K562 (cell line): ENCODE measurements around the gene MICOS13. TPM values are rescaled to one million over a fixed set of nuclear protein-coding genes. Genes with fewer than 3 reads are reported as not detected.

Experiments
- ATAC-seq: fragments of 200-7000 bp; cut with Tn5 transposase; 3 replicates; pipeline ENCODE4 v1.9.1; 2020; ENCODE audit warnings: moderate library complexity
- BruUV-seq: library from RNA; stranded (reverse); fragments of 400-500 nt; replicated peaks from 2 replicates; lab custom pipeline; 2021; lab: Mats Ljungman, UMichigan
- CTCF ChIA-PET: fragments of 300-600 bp; formaldehyde crosslinking; extraction: SDS; loops from one replicate; lab custom pipeline; 2021; ENCODE audit warnings: low intra/inter-chr PET ratio; lab: Yijun Ruan, JAX
- POLR2A ChIA-PET: fragments of 300-600, 350-650 bp; sonication (Branson Sonifier 250); formaldehyde crosslinking; extraction: SDS; loops from one replicate; lab custom pipeline; 2021; ENCODE audit warnings: antibody characterized with exemption, inconsistent platforms; lab: Yijun Ruan, JAX
- DNase-seq, 4 experiments: peaks; one replicate each; pipeline versions ENCODE4 v3.0.0 to v3.0.0-alpha.2; 2011 to 2018; ENCODE audit warnings: low spot score in 3 of 4, mixed read lengths in 3 of 4; ENCODE audit errors: extremely low read depth in 1 of 4
- FAIRE-seq: peaks from 2 replicates; lab custom pipeline; 2011; peaks lifted over from hg19 to GRCh38; lab: Jason Lieb, UNC
- H2AFZ ChIP-seq: 2 replicates; pipeline ENCODE4 v1.6.0; 2011; ENCODE audit warnings: low read depth, low read length, control low read depth, inconsistent platforms
- H3K27ac ChIP-seq: fragments of 200-600 bp; 3 replicates; pipeline ENCODE4 v1.8.0; 2011; ENCODE audit warnings: low read depth, mild to moderate bottlenecking, control low read depth, inconsistent platforms, low read length, moderate library complexity, mixed read lengths; ENCODE audit errors: extremely low read depth
- H3K27me3 ChIP-seq, 2 experiments: fragments of 300-600 bp in 1 of 2; 2 replicates in 1 of 2; 3 replicates in 1 of 2; pipeline versions ENCODE4 v1.6.0 to v1.8.0; 2011; ENCODE audit warnings: inconsistent platforms in 2 of 2, low read length in 2 of 2, mild to moderate bottlenecking in 1 of 2, mixed read lengths in 1 of 2, moderate library complexity in 1 of 2; ENCODE audit not compliant: control insufficient read depth in 2 of 2, insufficient read depth in 2 of 2
- H3K36me3 ChIP-seq: fragments of 300-600 bp; 3 replicates; pipeline ENCODE4 v1.8.0; 2011; ENCODE audit warnings: mild to moderate bottlenecking, low read length, inconsistent platforms; ENCODE audit not compliant: control insufficient read depth, insufficient read depth
- H3K4me1 ChIP-seq, 2 experiments: fragments of 200-600 bp in 1 of 2; replicated peaks in 1 of 2; 2 replicates in 1 of 2; 3 replicates in 1 of 2; pipeline versions ENCODE4 v1.5.1 to v1.8.0; 2011; ENCODE audit warnings: inconsistent platforms in 2 of 2, low read length in 2 of 2, mild to moderate bottlenecking in 1 of 2, mixed read lengths in 1 of 2, moderate library complexity in 1 of 2; ENCODE audit not compliant: control insufficient read depth in 2 of 2, insufficient read depth in 2 of 2
- H3K4me2 ChIP-seq: 2 replicates; pipeline ENCODE4 v1.6.1; 2011; ENCODE audit warnings: low read length, control low read depth, inconsistent platforms, mixed read lengths; ENCODE audit not compliant: insufficient read depth
- H3K4me3 ChIP-seq: fragments of 200-600 bp; sonication (generic), shearing (Covaris generic); 2 replicates; pipeline ENCODE4 v1.5.1; 2016; ENCODE audit warnings: control low read depth, inconsistent platforms
- H3K79me2 ChIP-seq: fragments of 200-600 bp; 3 replicates; pipeline ENCODE4 v1.8.0; 2011; ENCODE audit warnings: low read length, inconsistent platforms; ENCODE audit not compliant: control insufficient read depth, insufficient read depth
- H3K9ac ChIP-seq, 2 experiments: 2 replicates each; pipeline versions ENCODE4 v1.6.0 to v1.6.1; 2011; ENCODE audit warnings: low read depth in 2 of 2, low read length in 2 of 2, control low read depth in 1 of 2, inconsistent platforms in 1 of 2, mild to moderate bottlenecking in 1 of 2, mixed read lengths in 1 of 2; ENCODE audit not compliant: insufficient read depth in 1 of 2
- H3K9me1 ChIP-seq: one replicate; pipeline ENCODE4 v1.6.0; 2011; ENCODE audit warnings: inconsistent platforms, mild to moderate bottlenecking, low read length, moderate library complexity; ENCODE audit not compliant: control insufficient read depth, insufficient read depth
- H3K9me3 ChIP-seq: replicated peaks from 2 replicates; pipeline ENCODE4 v1.5.1; 2011; ENCODE audit warnings: low read depth, low read length, inconsistent platforms; ENCODE audit not compliant: control insufficient read depth, insufficient read depth
- H4K20me1 ChIP-seq: replicated peaks from 2 replicates; pipeline ENCODE4 v1.6.1; 2011; ENCODE audit warnings: low read length, inconsistent platforms, mixed read lengths; ENCODE audit not compliant: control insufficient read depth, insufficient read depth
- FOXK1 ChIP-seq: sonication (generic); formaldehyde crosslinking; IDR thresholded peaks from 2 replicates; pipeline ENCODE4 v1.8.0; 2022; ENCODE audit warnings: missing genetic modification reagents, mild to moderate bottlenecking, borderline replicate concordance
- LEF1 ChIP-seq: fragments of 450-650 bp; IDR thresholded peaks from 2 replicates; pipeline ENCODE4 v1.6.1; 2016; ENCODE audit warnings: mild to moderate bottlenecking
- MAFG ChIP-seq: fragments of 450-650 bp; conservative IDR thresholded peaks from 2 replicates; pipeline ENCODE4 v1.6.1; 2016; ENCODE audit warnings: missing genetic modification characterization, missing compliant biosample characterization
- MXI1 ChIP-seq: IDR thresholded peaks from 2 replicates; pipeline ENCODE4 v1.6.1; 2011; ENCODE audit warnings: low read depth, mild to moderate bottlenecking, improper control_type of control experiment, low read length
- NR1H2 ChIP-seq: sonication (generic); formaldehyde crosslinking; IDR thresholded peaks from 2 replicates; pipeline ENCODE4 v1.4.0; 2020; ENCODE audit warnings: mild to moderate bottlenecking, missing genetic modification reagents
- PCBP2 ChIP-seq: fragments of 200-400 bp; formaldehyde crosslinking; IDR thresholded peaks from 2 replicates; pipeline ENCODE4 v1.6.1; 2018; ENCODE audit warnings: low read length, low read depth, mild to moderate bottlenecking, moderate library complexity; ENCODE audit not compliant: poor library complexity, severe bottlenecking
- PHB2 ChIP-seq: fragments of 450-650 bp; IDR thresholded peaks from 2 replicates; pipeline ENCODE4 v1.6.1; 2017; ENCODE audit warnings: low read depth
- RB1 ChIP-seq: fragments of 450-650 bp; IDR thresholded peaks from 2 replicates; pipeline ENCODE4 v1.6.1; 2017; ENCODE audit warnings: low read depth, mild to moderate bottlenecking
- RNF2 ChIP-seq: sonication (generic); IDR thresholded peaks from 2 replicates; pipeline ENCODE4 v1.6.1; 2016
- SMAD3 ChIP-seq: fragments of 450-650 bp; formaldehyde crosslinking; conservative IDR thresholded peaks from 2 replicates; pipeline ENCODE4 v1.4.0; 2020; ENCODE audit warnings: mild to moderate bottlenecking
- SMC3 ChIP-seq: conservative IDR thresholded peaks from 2 replicates; pipeline ENCODE4 v1.6.1; 2011; ENCODE audit warnings: low read depth, low read length, improper control_type of control experiment; ENCODE audit not compliant: insufficient read depth
- TRIM24 ChIP-seq, 2 experiments: fragments of 450-650 bp; IDR thresholded peaks; 2 replicates each; pipeline ENCODE4 v1.6.1; 2016
- ZFX ChIP-seq: sonication (generic); formaldehyde crosslinking; IDR thresholded peaks from 2 replicates; pipeline ENCODE4 v1.8.0; 2022; ENCODE audit warnings: mild to moderate bottlenecking, missing genetic modification reagents, moderate library complexity
- ZNF639 ChIP-seq, 2 experiments: fragments of 200-800 bp in 1 of 2; sonication (Bioruptor generic) in 1 of 2; sonication (generic) in 1 of 2; formaldehyde crosslinking in 1 of 2; IDR thresholded peaks in 1 of 2; conservative IDR thresholded peaks in 1 of 2; 2 replicates each; pipeline versions ENCODE4 v1.5.0 to v1.6.1; 2016 to 2020; ENCODE audit warnings: missing compliant biosample characterization in 1 of 2, missing genetic modification characterization in 1 of 2, missing genetic modification reagents in 1 of 2
- WGBS: fragments of 100-300 bp; shearing (Covaris generic); methylation state at CpG from one replicate; pipeline ENCODE4 v1.1.6; 2016; ENCODE audit warnings: low coverage, mixed read lengths; ENCODE audit not compliant: insufficient coverage; ENCODE audit errors: missing lambda C conversion rate; 5-methylcytosine and 5-hydroxymethylcytosine counted together
- in situ Hi-C: fragments of 300-500 bp; cut with MboI; formaldehyde crosslinking; loops from 4 replicates; pipeline ENCODE4 v1.15.0; 2018; ENCODE audit warnings: inconsistent platforms, mixed read lengths
- intact Hi-C: fragments of 100-400 bp; cut with micrococcal nuclease; formaldehyde crosslinking; loops from 2 replicates; pipeline ENCODE4 v1.14.2; 2022
- polyA plus RNA-seq, 8 experiments: library from polyadenylated mRNA; depleted of rRNA in 4 of 8; stranded (reverse) in 5 of 8; unstranded in 3 of 8; fragments of >200 nt; fragmentation: Nextera tagmentation in 2 of 8; fragmentation: Illumina TruSeq in 1 of 8; extraction: Ambion mirVana in 2 of 8; extraction: Trizol in 1 of 8; gene quantifications; 2 replicates each; pipeline versions ENCODE4 v1.2.1 to v1.2.3, GENCODE V29; 2011 to 2014; ENCODE audit warnings: inconsistent platforms in 1 of 8, missing spikeins in 1 of 8
- total RNA-seq, 7 experiments: library from RNA; depleted of rRNA in 6 of 7; stranded (reverse); fragments of >200 nt in 6 of 7; fragmentation: Illumina TruSeq in 2 of 7; extraction: Trizol in 2 of 7; gene quantifications; 2 replicates each; pipeline versions ENCODE4 v1.2.1 to v1.2.3, GENCODE V29; 2011 to 2021; ENCODE audit warnings: low replicate concordance in 1 of 7
- TF ChIP-seq, protein P1 (sequence below): sonication (generic); formaldehyde crosslinking; IDR thresholded peaks from 2 replicates; pipeline ENCODE4 v1.8.0; 2022; ENCODE audit warnings: mild to moderate bottlenecking, missing genetic modification reagents, borderline replicate concordance
- TF ChIP-seq, protein P2 (sequence below): fragments of 450-650 bp; formaldehyde crosslinking; IDR thresholded peaks from 2 replicates; pipeline ENCODE4 v1.4.0; 2020; ENCODE audit warnings: mild to moderate bottlenecking, moderate library complexity

Gene MICOS13
- total and polyA plus RNA-seq, 9 of the 15 experiments (the other 6 are each of a cell fraction or from before 2014, with no cell fraction given): 15.5 to 220 (median 49.4) TPM

DNA sequence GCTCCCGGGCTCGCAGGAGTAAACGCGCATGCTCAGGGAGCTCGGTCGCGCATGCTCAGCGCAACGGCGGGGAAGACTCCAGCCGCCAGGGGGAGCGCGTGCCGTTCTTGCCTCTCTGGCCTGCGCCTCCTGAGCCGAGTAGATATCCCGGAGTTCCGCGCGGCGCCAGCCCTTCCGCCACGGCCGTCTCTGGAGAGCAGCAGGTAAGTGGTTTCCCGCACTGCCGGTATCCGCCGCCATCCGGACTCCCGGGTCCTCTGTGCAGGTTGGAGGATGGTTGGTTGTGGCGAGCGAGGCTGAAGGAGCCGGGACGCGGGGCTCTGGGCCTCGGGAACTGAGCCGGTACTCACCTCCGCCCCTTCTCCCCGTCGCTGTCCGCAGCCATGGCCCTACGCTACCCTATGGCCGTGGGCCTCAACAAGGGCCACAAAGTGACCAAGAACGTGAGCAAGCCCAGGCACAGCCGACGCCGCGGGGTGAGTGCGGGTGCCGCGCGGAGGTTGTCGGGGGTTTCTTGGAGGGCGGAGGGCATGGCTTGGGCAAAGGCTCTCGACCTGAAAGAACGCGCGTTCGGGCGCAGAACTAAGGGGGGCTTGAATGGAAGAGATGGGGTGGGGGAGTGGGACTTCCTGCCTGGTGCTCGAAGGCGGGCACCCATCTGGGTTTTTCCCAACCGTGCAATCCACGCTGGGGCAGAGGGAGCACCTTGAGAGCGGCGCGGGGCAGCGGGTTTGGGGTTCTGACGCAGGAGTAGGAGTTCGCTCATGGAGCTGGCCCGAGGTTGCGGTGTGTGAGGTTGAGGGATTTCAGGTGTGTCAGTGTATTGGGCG, 10.0 kb upstream of the MICOS13 start, which contains the start of gene RPL36:
RPL36 (plus strand) TSS at position 171 of the 830 bp plus-strand sequence; CDS start at position 384, 213 bp downstream.
- peak within 1 kb of the TSS; percentile 94 to 98 for H3K9ac ChIP-seq
- intact Hi-C loops: loop anchor here (2.0 kb wide), 1 partner anchor 100 kb away; the partner anchor contains the start of gene DUS3L
- peaks cover 17% of the 10 kb centered on the region for H3K9me1 ChIP-seq
- H3K27me3 ChIP-seq: no peaks in the 10 kb centered on the region
- under 1% methylated on average over 70 of the region's 73 CpGs for WGBS
- peak within 1 kb of the TSS; percentile 96 for H2AFZ ChIP-seq
- ChIA-PET POLR2A (interaction anchor here (0.6 to 3.0 kb wide), 45 partner anchors 8 to 999 kb away, joined by 3 to 31 read pairs (median 4); partner anchors contain the start of genes CATSPERD, DUS3L, LONP1 and MICOS13), CTCF (interaction anchor here (0.7 to 0.9 kb wide), 2 partner anchors 30 to 135 kb away, joined by 3 to 4 read pairs; partner anchors contain the start of genes CATSPERD and LONP1)
- H3K9me3 ChIP-seq: no peaks in the 10 kb centered on the region
- peaks cover 20 to 70% of the 10 kb centered on the region in 2 experiments for H3K4me1 ChIP-seq
- peaks cover 50% of the 10 kb centered on the region for H3K36me3 ChIP-seq
- peaks cover 48% of the 10 kb centered on the region for H4K20me1 ChIP-seq
- BruUV-seq: no TSS peak
- H3K27ac ChIP-seq: peak within 1 kb of the TSS; percentile 96
- peaks cover 53% of the 10 kb centered on the region for H3K79me2 ChIP-seq
- peak; percentile 77 to 98 (median 87) for DNase-seq
- ATAC-seq: peak; percentile 57
- no peak for FAIRE-seq
- H3K4me3 ChIP-seq: peak within 1 kb of the TSS; percentile 100
- in situ Hi-C loops: no loop called here
- peak within 1 kb of the TSS; percentile 93 for H3K4me2 ChIP-seq
- TF ChIP-seq NR1H2 (CRISPR knock-in tag): peak; percentile 92; the same call in 1 of the 2 replicates
- peak; percentile 99 for TF ChIP-seq ZFX (CRISPR knock-in tag)
- TF ChIP-seq, protein P1, sequence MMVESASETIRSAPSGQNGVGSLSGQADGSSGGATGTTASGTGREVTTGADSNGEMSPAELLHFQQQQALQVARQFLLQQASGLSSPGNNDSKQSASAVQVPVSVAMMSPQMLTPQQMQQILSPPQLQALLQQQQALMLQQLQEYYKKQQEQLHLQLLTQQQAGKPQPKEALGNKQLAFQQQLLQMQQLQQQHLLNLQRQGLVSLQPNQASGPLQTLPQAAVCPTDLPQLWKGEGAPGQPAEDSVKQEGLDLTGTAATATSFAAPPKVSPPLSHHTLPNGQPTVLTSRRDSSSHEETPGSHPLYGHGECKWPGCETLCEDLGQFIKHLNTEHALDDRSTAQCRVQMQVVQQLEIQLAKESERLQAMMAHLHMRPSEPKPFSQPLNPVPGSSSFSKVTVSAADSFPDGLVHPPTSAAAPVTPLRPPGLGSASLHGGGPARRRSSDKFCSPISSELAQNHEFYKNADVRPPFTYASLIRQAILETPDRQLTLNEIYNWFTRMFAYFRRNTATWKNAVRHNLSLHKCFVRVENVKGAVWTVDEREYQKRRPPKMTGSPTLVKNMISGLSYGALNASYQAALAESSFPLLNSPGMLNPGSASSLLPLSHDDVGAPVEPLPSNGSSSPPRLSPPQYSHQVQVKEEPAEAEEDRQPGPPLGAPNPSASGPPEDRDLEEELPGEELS (CRISPR knock-in tag): peak; percentile 21; the same call in 1 of the 2 replicates
- peak; percentile 60; the same call in 1 of the 2 replicates for TF ChIP-seq SMAD3 (CRISPR knock-in tag)
- no peak for TF ChIP-seq TRIM24 (IDR thresholded peaks at IDR 0.05)
- TF ChIP-seq SMC3: peak; percentile 47
- peak; percentile 52; the same call in 1 of the 2 replicates for TF ChIP-seq RNF2
- TF ChIP-seq, protein P2, sequence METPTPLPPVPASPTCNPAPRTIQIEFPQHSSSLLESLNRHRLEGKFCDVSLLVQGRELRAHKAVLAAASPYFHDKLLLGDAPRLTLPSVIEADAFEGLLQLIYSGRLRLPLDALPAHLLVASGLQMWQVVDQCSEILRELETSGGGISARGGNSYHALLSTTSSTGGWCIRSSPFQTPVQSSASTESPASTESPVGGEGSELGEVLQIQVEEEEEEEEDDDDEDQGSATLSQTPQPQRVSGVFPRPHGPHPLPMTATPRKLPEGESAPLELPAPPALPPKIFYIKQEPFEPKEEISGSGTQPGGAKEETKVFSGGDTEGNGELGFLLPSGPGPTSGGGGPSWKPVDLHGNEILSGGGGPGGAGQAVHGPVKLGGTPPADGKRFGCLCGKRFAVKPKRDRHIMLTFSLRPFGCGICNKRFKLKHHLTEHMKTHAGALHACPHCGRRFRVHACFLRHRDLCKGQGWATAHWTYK (CRISPR knock-in tag): no peak; the same call in 1 of the 2 replicates
- TF ChIP-seq PCBP2: no peak
- 0 out of 2 replicates have a peak, but pooled peaks have one; percentile 11 for TF ChIP-seq MXI1
- no peak for TF ChIP-seq MAFG
- TF ChIP-seq PHB2: 0 out of 2 replicates have a peak, but pooled peaks have one; percentile 35
- peak; percentile 92 for TF ChIP-seq RB1
- TF ChIP-seq FOXK1 (CRISPR knock-in tag): 0 out of 2 replicates have a peak, but pooled peaks have one; percentile 64
- TF ChIP-seq ZNF639 (CRISPR knock-in tag; conservative IDR thresholded peaks at IDR 0.05 in 1 of 2, IDR thresholded peaks at IDR 0.05 in 1 of 2): peak in 1 of 2 experiments; percentile 86; a peak in 2 of 4 replicates
- 0 out of 2 replicates have a peak, but pooled peaks have one; percentile 41 for TF ChIP-seq LEF1
